ENCODE measurements around the gene H1-8.
A peak's percentile ranks its signal among the peaks of the same experiment; 100 is the strongest.

Gene H1-8

GRCh38 chr3:129599073-129599472, 56.1 kb downstream of the H1-8 start:
- in situ Hi-C loops (cut with HindIII; ENCODE audit: low sequenced_read_pairs) = no loop called here
- no peak overlapping the region for H3K4me3 ChIP-seq (ENCODE audit: low read depth, low read length)
- no peak for DNase-seq (ENCODE audit: low read depth)
- TF ChIP-seq CTCF (IDR thresholded peaks at IDR 0.05; ENCODE audit: low read depth, low read length, missing control alignments) = no peak

DNA sequence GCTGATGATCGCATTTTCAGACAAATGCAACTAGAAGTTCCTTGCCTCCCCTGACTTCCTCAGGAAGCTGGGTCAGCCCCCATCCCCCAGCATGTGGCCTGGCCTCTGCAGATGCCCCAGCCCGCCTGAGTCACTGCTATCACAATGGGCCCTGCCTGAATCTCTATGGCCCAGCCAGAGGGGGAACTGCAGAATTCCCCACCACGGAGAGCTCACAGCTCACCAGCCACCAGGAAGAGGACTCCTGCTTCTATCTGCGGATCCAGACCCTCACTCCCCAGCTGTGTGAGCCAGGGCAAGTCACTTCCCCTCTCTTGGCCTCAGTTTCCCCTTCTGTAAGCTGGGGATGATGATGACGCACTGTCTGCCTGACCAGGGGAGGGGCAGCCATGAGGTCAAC, 56.6 kb downstream of the H1-8 start:
- H3K4me3 ChIP-seq (ENCODE audit: low read depth, low read length) = no peak overlapping the region
- peak; percentile 47 for DNase-seq (ENCODE audit: low read depth)
- in situ Hi-C loops (cut with HindIII; ENCODE audit: low sequenced_read_pairs) = no loop called here
- no peak for TF ChIP-seq CTCF (IDR thresholded peaks at IDR 0.05; ENCODE audit: low read depth, low read length, missing control alignments)

- TF ChIP-seq CTCF (IDR thresholded peaks at IDR 0.05; ENCODE audit: low read depth, low read length, missing control alignments) = no peak
- no peak for DNase-seq (ENCODE audit: low read depth)
- no peak overlapping the region for H3K4me3 ChIP-seq (ENCODE audit: low read depth, low read length)
- in situ Hi-C loops (cut with HindIII; ENCODE audit: low sequenced_read_pairs) = no loop called here
Observed at GRCh38 chr3:129600348-129600747, 57.4 kb downstream of the H1-8 start.
